Progenitor cell of endocrine pancreas (in vitro differentiated cells): ENCODE results near the gene RBM22. TPM values are rescaled to one million over a fixed set of nuclear protein-coding genes. Genes with fewer than 3 reads are reported as not detected.

Experiments used
- DNase-seq: peaks from one replicate; pipeline ENCODE4 v3.0.0; 2021; ENCODE audit warnings: low spot score; ENCODE audit not compliant: unreplicated experiment
- H3K27ac Mint-ChIP-seq: 2 replicates; pipeline ENCODE4 v1.8.0; 2021; ENCODE audit warnings: mild to moderate bottlenecking, moderate library complexity, mixed read lengths
- H3K27me3 Mint-ChIP-seq: 2 replicates; pipeline ENCODE4 v1.8.0; 2021; ENCODE audit warnings: mixed read lengths
- H3K36me3 Mint-ChIP-seq: 2 replicates; pipeline ENCODE4 v1.8.0; 2022; ENCODE audit warnings: mixed read lengths; ENCODE audit not compliant: insufficient read depth
- H3K4me1 Mint-ChIP-seq: 2 replicates; pipeline ENCODE4 v1.8.0; 2021; ENCODE audit warnings: low read depth, mixed read lengths
- H3K4me3 Mint-ChIP-seq: 2 replicates; pipeline ENCODE4 v1.8.0; 2021; ENCODE audit warnings: low read depth, mild to moderate bottlenecking, moderate library complexity, mixed read lengths
- H3K9me3 Mint-ChIP-seq: 2 replicates; pipeline ENCODE4 v1.8.0; 2021; ENCODE audit warnings: low read depth, mixed read lengths
- CTCF ChIP-seq: fragments of 200-600 bp; sonication (generic); IDR thresholded peaks from one replicate; pipeline ENCODE4 v1.5.0; 2021; ENCODE audit warnings: antibody characterized with exemption, mild to moderate bottlenecking; ENCODE audit not compliant: unreplicated experiment
- total RNA-seq: library from RNA; stranded (reverse); gene quantifications from 2 replicates; pipeline ENCODE4 v1.2.1, GENCODE V29; 2021

RBM22 gene
- total RNA-seq, 1 donor from 2014 or later, result 59.1 TPM

DNA sequence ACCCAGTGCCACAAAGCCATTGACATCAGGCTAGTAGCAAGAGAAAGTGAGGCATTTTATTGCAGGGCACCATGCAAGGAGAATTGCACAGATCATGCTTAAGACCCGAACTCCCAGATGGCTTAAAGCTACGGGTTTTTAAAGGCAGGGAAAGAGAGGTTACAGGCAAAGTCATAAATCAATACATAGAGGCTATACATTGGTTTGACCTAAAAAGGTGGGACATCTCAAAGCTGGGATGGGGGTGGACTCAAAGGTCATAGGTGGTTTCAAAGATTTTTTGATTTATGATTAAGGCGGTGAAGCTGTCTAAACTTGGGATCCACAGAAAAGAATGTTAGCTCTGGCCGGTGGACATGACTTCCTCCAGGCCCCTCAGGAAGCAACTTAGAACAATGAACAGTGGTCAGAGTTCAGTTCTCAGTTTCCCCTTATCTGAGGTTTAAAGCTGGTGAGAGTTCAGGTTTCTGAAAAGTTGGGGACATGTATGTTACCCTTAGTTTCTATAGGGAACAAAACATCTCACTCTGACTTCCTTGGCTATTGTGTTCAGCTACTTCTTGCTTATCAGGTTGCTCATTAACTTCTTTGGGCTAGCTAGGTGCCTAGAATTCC is 6.0 kb upstream of the RBM22 start:
- Mint-ChIP-seq H3K36me3 (peaks cover 6% of the 10 kb centered on the region), H3K9me3 (no peaks in the 10 kb centered on the region), H3K27ac (peak overlapping the region; percentile 12), H3K27me3 (no peaks in the 10 kb centered on the region), H3K4me3 (no peak overlapping the region), H3K4me1 (peaks cover 18% of the 10 kb centered on the region)
- no peak for TF ChIP-seq CTCF
- no peak for DNase-seq

DNA sequence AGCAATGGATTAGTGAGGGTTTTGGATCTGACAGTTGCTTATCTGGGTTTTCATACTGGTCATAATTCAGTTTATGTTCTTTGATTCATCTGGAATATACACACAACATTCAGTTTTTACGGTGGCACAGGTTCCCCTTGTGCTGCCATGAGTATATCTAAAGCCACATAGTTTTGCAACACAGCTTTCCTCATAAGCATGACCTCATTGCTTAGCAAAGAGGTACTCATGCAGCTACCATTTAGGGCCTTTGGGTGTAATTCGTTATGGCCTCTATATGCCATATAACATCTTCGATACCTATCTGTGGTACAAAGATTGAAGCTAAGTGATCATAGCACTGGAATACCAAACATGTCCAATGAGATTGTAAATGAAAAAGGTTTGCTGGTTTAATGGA is 2.9 kb upstream of the RBM22 start:
- H3K9me3 Mint-ChIP-seq, result no peaks in the 10 kb centered on the region
- no peak for TF ChIP-seq CTCF
- peaks cover 6% of the 10 kb centered on the region for H3K36me3 Mint-ChIP-seq

DNA sequence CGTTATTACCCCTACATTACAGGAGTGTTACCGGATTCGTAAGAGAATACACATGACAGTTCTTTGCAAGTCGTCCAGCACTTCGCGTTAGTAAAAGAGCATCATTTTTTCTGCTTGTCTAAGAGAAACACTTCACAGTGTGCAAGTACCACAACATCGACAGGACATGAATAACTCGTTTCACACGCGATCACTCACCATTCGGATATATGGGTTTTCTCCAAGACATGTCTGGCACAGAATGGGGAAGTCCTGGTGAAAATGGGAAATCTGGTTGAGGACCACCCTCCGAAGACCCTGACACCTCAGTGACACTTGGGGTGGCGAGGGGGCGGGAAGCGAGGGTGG is 642 bp downstream of the RBM22 start:
- H3K4me1 Mint-ChIP-seq, result no peaks in the 10 kb centered on the region
- H3K9me3 Mint-ChIP-seq, result no peaks in the 10 kb centered on the region
- H3K27ac Mint-ChIP-seq, result no peak overlapping the region
- no peak for DNase-seq
- peaks cover 12% of the 10 kb centered on the region for H3K36me3 Mint-ChIP-seq
- no peak overlapping the region for H3K4me3 Mint-ChIP-seq
- TF ChIP-seq CTCF, result no peak
- no peaks in the 10 kb centered on the region for H3K27me3 Mint-ChIP-seq

More for the DNA sequence above, 2.9 kb upstream of the RBM22 start:
- Mint-ChIP-seq H3K4me1 (peaks cover 15% of the 10 kb centered on the region), H3K27ac (no peak overlapping the region), H3K4me3 (no peak overlapping the region), H3K27me3 (no peaks in the 10 kb centered on the region)
- no peak for DNase-seq

DNA sequence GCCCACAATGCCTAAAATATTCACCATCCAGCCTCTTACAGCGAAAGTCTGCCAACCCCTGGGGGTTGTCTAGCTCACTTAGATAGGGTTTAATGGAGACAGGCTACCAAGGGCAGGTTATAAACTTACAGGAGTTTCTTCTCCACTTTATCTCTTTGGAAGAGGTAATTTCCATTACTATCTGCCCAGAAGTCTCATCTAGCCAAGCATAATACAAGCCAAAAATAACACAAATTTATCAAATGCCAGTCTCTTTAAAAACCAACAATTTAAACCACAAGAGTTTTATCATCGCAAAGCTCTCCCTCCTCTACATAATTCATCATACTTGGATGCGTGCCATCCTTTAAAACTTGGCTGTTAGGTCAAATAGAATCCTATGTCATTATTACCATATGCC is 6.2 kb downstream of the RBM22 start:
- peaks cover 22% of the 10 kb centered on the region for H3K36me3 Mint-ChIP-seq
- no peak for DNase-seq
- no peak for TF ChIP-seq CTCF
- no peaks in the 10 kb centered on the region for H3K4me1 Mint-ChIP-seq
- H3K27me3 Mint-ChIP-seq, result no peaks in the 10 kb centered on the region
- H3K4me3 Mint-ChIP-seq, result no peak overlapping the region
- H3K9me3 Mint-ChIP-seq, result no peaks in the 10 kb centered on the region
- H3K27ac Mint-ChIP-seq, result no peak overlapping the region

DNA sequence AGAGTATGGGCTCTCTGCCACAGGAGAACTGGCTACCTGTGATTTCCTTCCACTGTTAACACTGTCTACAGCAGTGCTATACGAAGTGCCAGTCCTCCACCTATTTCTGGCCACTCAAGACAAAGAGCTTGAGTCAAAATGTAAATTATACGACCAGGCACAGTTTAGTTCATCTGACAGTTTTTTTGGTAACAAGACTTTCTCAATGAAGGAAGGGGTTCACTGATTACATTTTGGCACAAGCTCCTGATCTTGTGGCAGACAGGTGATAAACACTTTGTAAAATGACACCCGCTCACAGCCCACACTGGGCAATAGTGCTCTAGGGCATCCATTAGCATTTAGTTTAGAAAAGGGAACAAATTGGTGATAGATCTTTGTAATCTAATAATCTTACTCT is 8.6 kb downstream of the RBM22 start:
- H3K4me3 Mint-ChIP-seq, result no peak overlapping the region
- DNase-seq, result no peak
- no peaks in the 10 kb centered on the region for H3K9me3 Mint-ChIP-seq
- TF ChIP-seq CTCF, result no peak
- H3K27me3 Mint-ChIP-seq, result no peaks in the 10 kb centered on the region
- peaks cover 24% of the 10 kb centered on the region for H3K36me3 Mint-ChIP-seq
- H3K27ac Mint-ChIP-seq, result no peak overlapping the region
- no peaks in the 10 kb centered on the region for H3K4me1 Mint-ChIP-seq
